GM13977 (cell line): ENCODE measurements around the gene SCART1.
"Not testable (repeated sequence)": the region's sequence is repeated elsewhere in the genome, so short reads cannot be mapped to it uniquely, and the experiment has no call there.

Source experiments
- DNase-seq: peaks from one replicate; pipeline ENCODE4 v3.0.0; 2012; ENCODE audit warnings: low spot score
- in situ Hi-C: fragments of 300-500 bp; cut with MboI; formaldehyde crosslinking; loops from one replicate; pipeline ENCODE4 v1.12.0; 2022; ENCODE audit warnings: low sequenced_read_pairs, low pct_unique_long_range_greater_than_20kb, mixed read lengths, inconsistent platforms; ENCODE audit not compliant: unreplicated experiment
- TF ChIP-seq, protein P1 (sequence below): IDR thresholded peaks from 2 replicates; pipeline ENCODE4 v1.5.1; 2012; ENCODE audit warnings: mild to moderate bottlenecking, control low read depth; ENCODE audit not compliant: insufficient read depth; ENCODE audit errors: extremely low read depth, missing control alignments

The SCART1 gene

GRCh38 chr10:133476641-133476990, 22.9 kb downstream of the SCART1 start:
- peak; percentile 10 for DNase-seq
- TF ChIP-seq, protein P1, sequence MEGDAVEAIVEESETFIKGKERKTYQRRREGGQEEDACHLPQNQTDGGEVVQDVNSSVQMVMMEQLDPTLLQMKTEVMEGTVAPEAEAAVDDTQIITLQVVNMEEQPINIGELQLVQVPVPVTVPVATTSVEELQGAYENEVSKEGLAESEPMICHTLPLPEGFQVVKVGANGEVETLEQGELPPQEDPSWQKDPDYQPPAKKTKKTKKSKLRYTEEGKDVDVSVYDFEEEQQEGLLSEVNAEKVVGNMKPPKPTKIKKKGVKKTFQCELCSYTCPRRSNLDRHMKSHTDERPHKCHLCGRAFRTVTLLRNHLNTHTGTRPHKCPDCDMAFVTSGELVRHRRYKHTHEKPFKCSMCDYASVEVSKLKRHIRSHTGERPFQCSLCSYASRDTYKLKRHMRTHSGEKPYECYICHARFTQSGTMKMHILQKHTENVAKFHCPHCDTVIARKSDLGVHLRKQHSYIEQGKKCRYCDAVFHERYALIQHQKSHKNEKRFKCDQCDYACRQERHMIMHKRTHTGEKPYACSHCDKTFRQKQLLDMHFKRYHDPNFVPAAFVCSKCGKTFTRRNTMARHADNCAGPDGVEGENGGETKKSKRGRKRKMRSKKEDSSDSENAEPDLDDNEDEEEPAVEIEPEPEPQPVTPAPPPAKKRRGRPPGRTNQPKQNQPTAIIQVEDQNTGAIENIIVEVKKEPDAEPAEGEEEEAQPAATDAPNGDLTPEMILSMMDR = no peak
- in situ Hi-C loops = no loop called here

DNA sequence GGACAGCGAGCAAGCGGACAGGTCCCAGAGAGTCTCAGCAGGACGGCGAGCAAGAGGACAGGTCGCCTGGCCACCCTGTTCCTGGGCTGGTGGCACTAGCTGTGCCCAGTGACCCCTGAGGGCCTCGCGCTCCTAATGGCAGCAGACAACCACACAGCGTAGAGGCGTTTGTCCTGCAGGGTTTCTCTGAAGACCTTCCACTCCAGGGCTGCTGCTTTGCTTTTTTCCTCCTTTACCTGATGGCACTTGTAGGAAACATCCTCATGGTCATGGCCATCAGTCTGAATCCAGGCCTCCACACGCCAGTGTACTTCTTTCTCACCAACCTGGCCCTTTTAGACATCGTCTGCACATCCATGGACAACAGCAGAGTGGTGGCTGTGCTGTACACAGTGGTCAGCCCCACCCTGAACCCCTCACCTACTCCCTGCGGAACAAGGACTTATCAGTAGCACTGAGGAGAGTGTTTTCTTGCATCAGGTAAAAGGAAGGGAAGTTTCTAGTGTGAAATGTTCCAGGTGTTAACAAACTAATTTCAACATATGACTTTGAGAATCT, 27.4 kb downstream of the SCART1 start:
- in situ Hi-C loops = no loop called here
- TF ChIP-seq, protein P1 = no peak
- peak; percentile 5 for DNase-seq

GRCh38 chr10:133481657-133482056, 27.9 kb downstream of the SCART1 start:
- in situ Hi-C loops = no loop called here
- DNase-seq = peak; percentile 2
- TF ChIP-seq, protein P1 = no peak

- TF ChIP-seq, protein P1 = no peak
- in situ Hi-C loops = no loop called here
- no peak for DNase-seq
These were observed 31.1 kb downstream of the SCART1 start for GRCh38 chr10:133484818-133485217.

DNA sequence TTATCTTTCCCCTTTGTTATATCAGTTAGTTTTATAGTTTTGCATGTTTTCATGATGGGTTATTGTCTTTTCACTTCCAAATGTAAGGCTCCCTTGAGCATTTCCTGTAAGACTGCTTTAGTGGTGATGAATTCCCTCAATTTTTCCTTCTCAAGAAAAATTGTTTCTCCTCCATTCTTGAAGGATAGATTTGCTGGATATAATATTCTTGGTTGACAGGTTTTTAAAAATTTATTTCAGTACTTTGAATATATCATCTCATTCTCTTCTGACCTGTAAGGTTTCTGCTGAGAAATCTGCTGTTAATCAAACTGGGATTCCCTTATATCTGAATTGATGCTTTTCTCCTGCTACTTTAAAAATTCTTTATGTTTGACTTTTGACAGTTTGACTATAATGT, 33.3 kb downstream of the SCART1 start:
- in situ Hi-C loops = no loop called here
- TF ChIP-seq, protein P1 = no peak
- no peak for DNase-seq

- TF ChIP-seq, protein P1 = no peak
- in situ Hi-C loops = no loop called here
- no peak for DNase-seq
These were observed 34.6 kb downstream of the SCART1 start for GRCh38 chr10:133488354-133488753.

GRCh38 chr10:133489816-133490588, 36.3 kb downstream of the SCART1 start:
- in situ Hi-C loops = no loop called here
- TF ChIP-seq, protein P1 = no peak
- no peak for DNase-seq

DNA sequence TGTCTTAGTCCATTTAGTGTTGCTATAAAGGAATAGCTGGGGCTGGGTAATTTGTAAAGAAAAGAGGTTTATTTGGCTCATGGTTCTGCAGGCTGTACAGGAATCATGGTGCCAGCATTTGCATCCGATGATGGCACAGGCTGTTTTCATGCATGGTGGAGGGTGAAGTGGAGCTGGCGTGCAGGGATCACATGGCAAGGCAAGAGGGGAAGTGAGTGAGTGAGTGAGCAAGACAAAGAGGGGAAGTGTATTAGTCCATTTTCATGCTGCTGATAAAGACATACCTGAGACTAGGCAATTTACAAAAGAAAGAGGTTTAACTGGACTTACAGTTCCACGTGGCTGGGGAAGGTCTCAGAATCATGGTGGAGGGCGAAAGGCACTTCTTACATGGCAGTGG, 39.8 kb downstream of the SCART1 start:
- in situ Hi-C loops, DNase-seq: not testable (repeated sequence)
